Immature natural killer cell (primary cell): Measurements from ENCODE around the gene DIAPH2. TPM values are rescaled to one million over a fixed set of nuclear protein-coding genes. Genes with fewer than 3 reads are reported as not detected.

Experiments
- DNase-seq, 3 donors: peaks; one replicate each; pipeline ENCODE4 v3.0.0; 2022; ENCODE audit warnings: mixed read lengths in 1 of 3
- H3K27ac Mint-ChIP-seq, 6 donors: one replicate each; pipeline ENCODE4 v1.8.0; 2020; ENCODE audit warnings: mixed read lengths in 6 of 6, mild to moderate bottlenecking in 5 of 6, inconsistent platforms in 4 of 6, moderate library complexity in 3 of 6
- H3K27me3 Mint-ChIP-seq, 3 donors: one replicate each; pipeline ENCODE4 v1.8.0; 2020 to 2021; ENCODE audit warnings: low read depth in 3 of 3, mild to moderate bottlenecking in 3 of 3, mixed read lengths in 3 of 3, moderate library complexity in 3 of 3, inconsistent platforms in 1 of 3
- H3K36me3 Mint-ChIP-seq, 3 donors: one replicate each; pipeline ENCODE4 v1.8.0; 2020; ENCODE audit warnings: mixed read lengths in 3 of 3, inconsistent platforms in 2 of 3, mild to moderate bottlenecking in 2 of 3
- H3K4me1 Mint-ChIP-seq, 2 donors: one replicate each; pipeline ENCODE4 v1.8.0; 2020; ENCODE audit warnings: inconsistent platforms in 2 of 2, mild to moderate bottlenecking in 2 of 2, mixed read lengths in 2 of 2, moderate library complexity in 1 of 2
- H3K4me3 Mint-ChIP-seq, 5 donors: one replicate each; pipeline ENCODE4 v1.8.0; 2020; ENCODE audit warnings: mild to moderate bottlenecking in 5 of 5, mixed read lengths in 5 of 5, inconsistent platforms in 3 of 5, moderate library complexity in 3 of 5
- H3K9me3 Mint-ChIP-seq, 6 donors: one replicate each; pipeline ENCODE4 v1.8.0; 2020; ENCODE audit warnings: mild to moderate bottlenecking in 6 of 6, mixed read lengths in 6 of 6, inconsistent platforms in 4 of 6, moderate library complexity in 3 of 6
- polyA plus RNA-seq, 3 donors: library from polyadenylated mRNA; unstranded; fragments of 300-500 nt; fragmentation: Illumina TruSeq; gene quantifications; one replicate each; pipeline ENCODE4 v1.2.3, GENCODE V29; 2021

The DIAPH2 gene
- polyA plus RNA-seq, 3 donors from 2014 or later, result 5.5 to 10.9 (median 9.6) TPM

DNA sequence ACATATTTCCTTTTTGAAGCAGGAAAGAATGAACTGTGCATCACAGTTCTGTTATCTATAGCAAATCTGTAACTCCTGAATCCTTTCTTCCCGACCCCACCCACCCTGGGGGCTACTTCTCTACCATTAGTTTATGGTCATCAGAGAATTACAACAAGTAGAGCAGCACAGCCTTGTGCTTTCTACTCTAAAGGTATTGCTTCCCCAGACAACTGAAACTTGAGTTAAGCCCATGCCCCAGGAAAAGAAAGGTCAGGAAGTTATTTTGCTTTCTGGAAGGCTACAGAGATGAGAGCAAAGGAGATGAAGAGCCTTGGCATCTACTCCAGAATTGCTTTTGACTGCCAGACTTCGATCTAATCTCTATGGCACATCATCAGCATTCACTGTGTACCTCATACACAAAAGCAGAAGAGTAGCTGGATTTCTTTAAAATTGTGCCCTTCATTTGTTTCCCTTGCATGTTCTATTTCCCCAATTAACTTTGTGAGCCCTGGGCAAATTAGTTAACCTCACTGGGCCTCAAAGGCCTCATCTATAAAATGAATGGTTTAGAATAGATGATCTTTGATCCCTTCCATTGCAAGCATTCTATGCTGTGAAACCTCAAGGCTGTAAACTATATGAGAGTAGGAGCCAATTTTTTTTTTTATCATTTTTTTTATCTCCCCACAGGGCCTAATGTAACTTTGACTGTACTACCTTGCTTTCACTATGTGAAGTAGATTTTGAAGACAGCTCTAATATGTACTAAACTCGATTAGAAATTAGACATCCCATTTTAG, 794.7 kb downstream of the DIAPH2 start:
- peaks cover 0 to 3% (median 2%) of the 10 kb centered on the region in 3 donors for H3K27me3 Mint-ChIP-seq
- no peaks in the 10 kb centered on the region for H3K36me3 Mint-ChIP-seq
- no peak overlapping the region for H3K27ac Mint-ChIP-seq
- H3K4me3 Mint-ChIP-seq, result no peak overlapping the region
- H3K4me1 Mint-ChIP-seq, result no peaks in the 10 kb centered on the region
- no peak for DNase-seq
- H3K9me3 Mint-ChIP-seq, result no peaks in the 10 kb centered on the region

DNA sequence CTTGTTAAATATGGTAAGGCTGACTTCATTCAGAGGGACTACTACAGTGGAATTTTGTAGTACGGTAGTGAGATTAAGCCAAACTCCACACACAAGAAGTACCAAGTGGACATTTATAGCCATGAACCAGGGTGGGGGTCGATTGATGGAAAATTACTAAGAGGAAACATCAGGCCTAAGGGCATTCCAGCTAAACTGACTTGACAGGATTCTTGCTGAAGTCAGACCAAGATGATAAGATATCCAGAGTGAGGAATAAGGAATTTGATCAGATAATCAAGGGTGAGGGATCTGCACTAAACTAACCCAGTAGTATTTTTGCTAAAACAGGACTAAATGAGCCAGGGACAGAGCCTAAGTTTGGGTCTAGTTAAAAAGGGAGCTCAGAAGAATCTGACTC, 796.6 kb downstream of the DIAPH2 start:
- Mint-ChIP-seq H3K4me1 (no peaks in the 10 kb centered on the region), H3K36me3 (no peaks in the 10 kb centered on the region), H3K4me3 (no peak overlapping the region), H3K9me3 (no peaks in the 10 kb centered on the region), H3K27ac (no peak overlapping the region), H3K27me3 (peaks cover 0 to 3% (median 2%) of the 10 kb centered on the region in 3 donors)
- no peak for DNase-seq

DNA sequence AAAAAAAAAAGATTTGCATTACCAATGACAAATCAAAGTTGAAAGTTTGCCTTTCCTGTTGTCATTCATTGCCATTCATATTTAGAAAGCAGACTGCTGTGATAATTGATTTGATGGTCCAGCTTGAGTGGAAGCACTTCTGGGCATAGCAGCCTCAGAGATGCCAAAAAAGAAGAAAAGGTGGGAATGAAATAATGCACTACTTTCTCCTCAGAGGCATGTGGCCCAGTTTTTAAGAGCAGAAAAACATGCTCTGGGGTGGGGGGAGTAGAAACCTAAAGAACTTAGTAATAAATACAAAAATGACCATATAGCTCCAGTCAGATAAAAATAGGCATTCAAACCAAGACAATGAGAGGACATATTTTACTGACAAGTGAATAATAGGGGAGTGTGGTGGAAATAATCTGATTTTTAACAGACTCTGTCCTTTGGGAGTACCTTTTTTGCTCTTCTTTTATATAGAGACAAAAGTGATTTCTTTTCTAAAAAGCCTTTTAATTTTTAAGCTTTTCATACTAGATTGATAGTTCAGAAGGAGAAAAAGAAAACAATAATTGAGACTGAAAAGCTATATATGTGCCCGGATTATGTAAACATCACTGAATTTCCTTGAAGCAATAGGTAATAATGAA, 798.1 kb downstream of the DIAPH2 start:
- DNase-seq, result no peak
- Mint-ChIP-seq H3K36me3 (no peaks in the 10 kb centered on the region), H3K27ac (no peak overlapping the region), H3K4me1 (no peaks in the 10 kb centered on the region), H3K4me3 (no peak overlapping the region), H3K27me3 (peaks cover 0 to 2% (median 0%) of the 10 kb centered on the region in 3 donors), H3K9me3 (no peaks in the 10 kb centered on the region)

DNA sequence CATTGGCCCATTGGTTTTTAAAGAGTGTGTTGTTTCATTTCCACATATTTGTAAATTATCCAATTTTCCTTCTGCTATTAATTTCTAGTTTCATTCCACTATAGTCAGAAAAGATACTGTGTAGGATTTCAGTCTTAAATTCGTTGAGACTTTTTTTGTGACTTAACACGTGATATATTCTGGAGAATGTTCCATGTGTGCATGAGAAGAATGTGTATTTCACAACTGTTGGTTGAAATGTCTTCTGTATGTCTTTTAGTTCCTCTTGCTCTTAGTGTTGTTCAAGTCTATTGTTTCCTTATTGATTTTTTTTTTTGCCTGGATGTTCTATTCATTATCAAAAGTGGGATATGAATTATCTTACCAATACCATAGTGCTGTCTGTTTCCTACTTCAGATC, 806.0 kb downstream of the DIAPH2 start:
- H3K9me3 Mint-ChIP-seq, result peaks cover 0 to 3% (median 0%) of the 10 kb centered on the region in 6 donors
- no peak for DNase-seq
- peaks cover 0 to 7% (median 0%) of the 10 kb centered on the region in 3 donors for H3K27me3 Mint-ChIP-seq
- H3K36me3 Mint-ChIP-seq, result peaks cover 0 to 4% (median 0%) of the 10 kb centered on the region in 3 donors
- H3K4me1 Mint-ChIP-seq, result no peaks in the 10 kb centered on the region
- no peak overlapping the region for H3K4me3 Mint-ChIP-seq
- no peak overlapping the region for H3K27ac Mint-ChIP-seq

DNA sequence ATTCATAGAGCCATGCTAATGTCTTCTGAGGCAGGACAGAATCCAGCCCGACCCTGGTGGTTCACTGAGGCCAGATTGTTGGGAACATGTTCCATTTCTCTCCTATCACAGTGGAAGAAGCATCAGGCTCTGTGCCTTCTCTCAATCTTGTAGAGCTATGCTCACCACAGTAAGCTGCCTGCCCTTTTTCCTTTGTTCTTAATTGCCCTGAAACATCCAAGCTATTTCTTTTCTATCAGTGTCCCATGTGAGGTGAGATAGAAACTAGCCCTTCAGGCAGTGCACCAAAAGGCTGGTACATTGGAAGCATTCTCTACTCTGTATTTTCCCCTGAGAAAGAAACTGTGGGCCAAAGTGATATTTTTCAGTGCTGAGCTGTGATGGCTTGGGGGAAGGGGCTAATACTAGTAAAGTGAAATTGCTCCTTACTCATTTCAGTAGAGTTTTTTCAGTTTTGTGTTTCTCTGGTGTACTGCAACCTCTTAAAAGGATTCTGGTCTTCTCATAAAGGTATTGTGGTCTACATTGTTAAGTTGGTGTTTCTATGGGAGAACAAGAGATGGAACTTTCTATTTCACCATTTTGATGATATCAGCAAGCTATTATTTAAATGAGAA, 810.2 kb downstream of the DIAPH2 start:
- Mint-ChIP-seq H3K36me3 (peaks cover 0 to 8% (median 0%) of the 10 kb centered on the region in 3 donors), H3K4me1 (no peaks in the 10 kb centered on the region), H3K4me3 (no peak overlapping the region), H3K27me3 (peaks cover 0 to 2% (median 1%) of the 10 kb centered on the region in 3 donors), H3K9me3 (peaks cover 0 to 3% (median 0%) of the 10 kb centered on the region in 6 donors), H3K27ac (no peak overlapping the region)
- DNase-seq, result no peak

DNA sequence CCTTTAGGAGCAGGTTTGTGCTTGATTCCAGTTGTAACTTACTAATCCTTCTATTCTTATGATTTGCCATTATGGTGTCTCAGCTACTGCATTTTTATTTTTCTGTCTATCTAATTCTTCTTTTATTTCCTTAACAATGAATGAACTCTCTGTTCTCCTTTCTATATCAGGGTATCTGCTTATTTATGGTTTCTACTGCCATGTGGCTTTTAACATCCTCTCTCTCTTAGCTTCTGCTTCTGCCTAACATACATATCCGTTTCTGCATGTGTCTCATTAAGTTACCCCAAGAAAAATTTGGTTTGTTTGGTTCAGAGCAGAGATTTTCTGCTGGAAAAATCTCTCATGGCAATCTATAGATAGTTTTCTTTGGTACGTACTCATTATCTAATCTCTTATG, 813.5 kb downstream of the DIAPH2 start:
- Mint-ChIP-seq H3K4me3 (no peak overlapping the region), H3K27me3 (peaks cover 0 to 1% (median 0%) of the 10 kb centered on the region in 3 donors), H3K4me1 (no peaks in the 10 kb centered on the region), H3K9me3 (no peaks in the 10 kb centered on the region), H3K36me3 (peaks cover 0 to 4% (median 0%) of the 10 kb centered on the region in 3 donors), H3K27ac (no peak overlapping the region)
- no peak for DNase-seq

DNA sequence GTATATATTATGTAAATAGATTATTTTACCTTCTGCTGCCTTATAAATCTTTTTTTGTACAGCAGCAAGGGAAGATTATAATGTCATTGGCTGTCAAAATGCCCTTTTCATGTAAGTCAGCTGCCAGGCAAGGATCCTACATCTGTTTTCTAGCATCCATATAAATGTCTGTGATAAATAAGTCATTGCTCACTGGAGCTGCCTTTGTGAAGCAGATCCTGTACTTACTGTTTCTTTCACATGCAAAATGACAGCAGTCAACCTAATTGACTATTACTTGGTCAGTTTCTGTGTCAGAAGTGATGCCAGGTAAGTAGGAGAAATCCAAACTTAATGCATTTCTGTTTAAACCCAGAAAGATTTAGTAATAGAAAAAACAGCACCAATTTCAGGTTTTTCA, 819.8 kb downstream of the DIAPH2 start:
- no peaks in the 10 kb centered on the region for H3K36me3 Mint-ChIP-seq
- H3K27me3 Mint-ChIP-seq, result peaks cover 0 to 4% (median 1%) of the 10 kb centered on the region in 3 donors
- DNase-seq, result no peak
- H3K4me3 Mint-ChIP-seq, result no peak overlapping the region
- no peaks in the 10 kb centered on the region for H3K9me3 Mint-ChIP-seq
- H3K4me1 Mint-ChIP-seq, result no peaks in the 10 kb centered on the region
- H3K27ac Mint-ChIP-seq, result no peak overlapping the region

DNA sequence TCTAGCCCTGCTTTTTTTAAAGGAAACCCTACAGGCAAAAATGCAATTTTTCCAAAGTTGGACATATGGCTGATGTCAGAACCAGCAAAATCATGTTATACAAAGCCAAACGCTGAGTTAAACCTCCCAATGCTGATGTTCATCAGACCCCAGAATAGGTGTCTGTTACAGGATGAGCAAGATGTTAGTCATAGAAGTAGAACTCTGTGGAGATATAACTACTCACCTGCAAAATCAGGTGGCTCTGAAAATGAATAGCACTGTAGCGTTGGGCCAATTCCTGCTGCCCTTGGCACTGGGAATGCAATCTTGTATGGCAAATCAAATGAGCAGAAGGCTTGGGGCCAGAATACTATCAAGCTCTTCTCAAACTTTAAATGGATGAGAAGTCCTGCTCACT, 833.1 kb downstream of the DIAPH2 start:
- no peaks in the 10 kb centered on the region for H3K9me3 Mint-ChIP-seq
- H3K27ac Mint-ChIP-seq, result no peak overlapping the region
- peaks cover 0 to 5% (median 3%) of the 10 kb centered on the region in 3 donors for H3K36me3 Mint-ChIP-seq
- no peak overlapping the region for H3K4me3 Mint-ChIP-seq
- no peak for DNase-seq
- H3K4me1 Mint-ChIP-seq, result peaks cover 0 to 1% of the 10 kb centered on the region in 2 donors
- peaks cover 2 to 4% (median 4%) of the 10 kb centered on the region in 3 donors for H3K27me3 Mint-ChIP-seq

DNA sequence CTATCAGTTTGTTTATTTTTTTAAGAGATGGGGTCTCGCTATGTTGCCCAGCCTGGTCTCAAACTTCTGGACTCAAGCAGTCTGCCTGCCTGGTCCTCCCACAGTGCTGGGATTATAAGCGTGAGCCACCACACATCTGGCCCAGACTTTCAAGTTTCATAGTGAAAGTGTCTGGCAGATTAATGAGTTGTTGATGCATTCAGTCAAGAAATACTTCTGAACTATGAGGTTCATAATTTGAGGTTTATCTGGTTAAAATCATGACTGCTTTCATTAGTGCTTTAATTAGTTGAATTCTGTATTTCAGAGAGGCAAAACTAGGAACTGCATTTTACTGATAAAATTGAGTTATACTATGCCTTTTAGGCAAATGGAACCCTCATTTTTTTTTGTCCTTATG, 837.7 kb downstream of the DIAPH2 start:
- H3K27ac Mint-ChIP-seq, result no peak overlapping the region
- H3K36me3 Mint-ChIP-seq, result peaks cover 0 to 9% (median 3%) of the 10 kb centered on the region in 3 donors
- H3K4me1 Mint-ChIP-seq, result no peaks in the 10 kb centered on the region
- H3K27me3 Mint-ChIP-seq, result peaks cover 1 to 8% (median 3%) of the 10 kb centered on the region in 3 donors
- no peaks in the 10 kb centered on the region for H3K9me3 Mint-ChIP-seq
- H3K4me3 Mint-ChIP-seq, result no peak overlapping the region
- DNase-seq, result no peak

DNA sequence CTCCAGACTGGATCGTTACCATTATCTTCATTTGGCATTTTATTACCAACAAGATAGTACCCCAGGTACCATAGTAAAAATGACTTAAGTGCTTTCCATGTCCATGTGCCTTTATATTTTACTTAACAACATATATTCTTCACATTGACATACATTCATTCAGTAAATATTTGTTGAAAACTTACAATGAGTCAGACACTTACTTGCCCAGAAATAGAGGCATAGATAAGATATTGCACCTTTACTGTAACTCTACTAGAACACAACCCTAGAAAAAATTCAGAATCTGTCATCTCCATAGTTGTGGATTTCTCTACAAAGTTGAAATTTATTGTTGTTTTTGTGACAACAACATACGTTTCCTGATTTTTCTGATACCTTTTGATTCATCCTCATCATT, 839.7 kb downstream of the DIAPH2 start:
- Mint-ChIP-seq H3K4me1 (peaks cover 7 to 9% of the 10 kb centered on the region in 2 donors), H3K4me3 (no peak overlapping the region)

DNA sequence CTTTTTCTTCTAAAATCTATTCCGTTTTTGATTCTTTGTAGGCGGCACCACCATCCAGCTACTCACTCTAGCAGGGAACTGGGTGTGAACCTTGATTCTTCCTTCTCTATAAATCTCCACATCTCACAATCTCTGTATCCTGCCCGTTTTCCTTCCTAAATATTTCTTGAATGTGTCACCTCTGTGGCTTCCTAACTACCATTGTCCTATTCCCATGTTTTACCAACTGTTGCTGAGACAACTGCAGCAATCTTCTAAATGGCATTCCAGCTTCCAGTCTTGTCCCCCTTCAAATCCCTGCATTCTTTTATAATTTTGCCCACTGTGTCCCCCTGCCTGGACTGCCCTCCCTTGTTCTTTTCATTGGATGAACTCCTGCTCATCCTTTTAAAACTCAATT, 840.4 kb downstream of the DIAPH2 start:
- Mint-ChIP-seq H3K4me1 (peaks cover 7 to 9% of the 10 kb centered on the region in 2 donors), H3K27ac (no peak overlapping the region), H3K9me3 (peaks cover 0 to 10% (median 1%) of the 10 kb centered on the region in 6 donors), H3K36me3 (peaks cover 3 to 19% (median 10%) of the 10 kb centered on the region in 3 donors), H3K4me3 (no peak overlapping the region), H3K27me3 (peaks cover 0 to 9% (median 4%) of the 10 kb centered on the region in 3 donors)
- no peak for DNase-seq

More for the DNA sequence above, 839.7 kb downstream of the DIAPH2 start:
- Mint-ChIP-seq H3K27ac (no peak overlapping the region), H3K9me3 (peaks cover 0 to 5% (median 0%) of the 10 kb centered on the region in 6 donors), H3K27me3 (peaks cover 3 to 9% (median 4%) of the 10 kb centered on the region in 3 donors), H3K36me3 (peaks cover 3 to 19% (median 4%) of the 10 kb centered on the region in 3 donors)
- DNase-seq, result no peak

DNA sequence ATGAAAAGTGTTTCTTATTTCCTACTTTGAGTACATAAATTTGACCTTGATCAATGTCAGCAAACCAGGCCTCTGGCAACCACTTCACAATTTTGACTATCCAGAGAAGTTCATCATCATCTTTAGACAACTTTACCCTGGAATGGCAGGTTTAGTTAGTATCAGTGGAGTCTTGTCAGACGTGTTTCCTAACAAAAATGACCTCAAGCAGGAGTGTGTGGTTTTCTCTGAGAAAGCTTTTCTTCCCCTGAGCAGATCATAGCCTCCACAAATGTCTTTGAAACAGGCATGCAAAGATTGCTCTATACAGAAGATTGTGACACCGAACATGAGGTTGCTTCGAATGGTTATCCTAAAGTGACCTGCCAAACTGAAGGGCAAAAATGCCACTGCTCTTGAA, 841.3 kb downstream of the DIAPH2 start:
- H3K36me3 Mint-ChIP-seq, result peaks cover 3 to 19% (median 10%) of the 10 kb centered on the region in 3 donors
- H3K9me3 Mint-ChIP-seq, result peaks cover 0 to 19% (median 7%) of the 10 kb centered on the region in 6 donors
- DNase-seq, result no peak
- peaks cover 7 to 9% of the 10 kb centered on the region in 2 donors for H3K4me1 Mint-ChIP-seq
- H3K27ac Mint-ChIP-seq, result no peak overlapping the region
- no peak overlapping the region for H3K4me3 Mint-ChIP-seq
- peaks cover 0 to 9% (median 4%) of the 10 kb centered on the region in 3 donors for H3K27me3 Mint-ChIP-seq

DNA sequence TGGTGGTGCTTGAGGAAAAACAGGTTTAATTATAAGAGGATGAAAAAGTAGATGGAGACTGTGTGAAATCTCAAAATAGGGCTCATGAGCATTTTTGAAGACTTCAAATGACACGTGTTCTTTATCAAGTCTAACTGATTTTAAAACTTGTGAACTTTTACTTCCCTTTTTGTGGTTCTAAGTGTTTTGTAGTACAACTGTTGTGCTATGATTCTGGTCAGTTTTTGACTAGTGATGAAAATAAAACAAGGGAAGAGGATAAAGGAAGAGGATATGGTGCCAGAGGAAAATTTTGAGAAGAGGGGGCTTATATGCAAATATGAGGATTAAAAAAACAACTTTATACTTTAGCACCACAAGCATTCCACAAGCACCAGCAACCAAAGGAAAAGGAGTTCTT, 843.1 kb downstream of the DIAPH2 start:
- Mint-ChIP-seq H3K27ac (no peak overlapping the region), H3K9me3 (peaks cover 0 to 22% (median 10%) of the 10 kb centered on the region in 6 donors), H3K27me3 (peaks cover 0 to 5% (median 4%) of the 10 kb centered on the region in 3 donors), H3K4me3 (no peak overlapping the region), H3K4me1 (peaks cover 7 to 9% of the 10 kb centered on the region in 2 donors), H3K36me3 (peaks cover 0 to 19% (median 10%) of the 10 kb centered on the region in 3 donors)
- DNase-seq, result no peak
